ENCODE results near the gene MAP3K9.

DNA sequence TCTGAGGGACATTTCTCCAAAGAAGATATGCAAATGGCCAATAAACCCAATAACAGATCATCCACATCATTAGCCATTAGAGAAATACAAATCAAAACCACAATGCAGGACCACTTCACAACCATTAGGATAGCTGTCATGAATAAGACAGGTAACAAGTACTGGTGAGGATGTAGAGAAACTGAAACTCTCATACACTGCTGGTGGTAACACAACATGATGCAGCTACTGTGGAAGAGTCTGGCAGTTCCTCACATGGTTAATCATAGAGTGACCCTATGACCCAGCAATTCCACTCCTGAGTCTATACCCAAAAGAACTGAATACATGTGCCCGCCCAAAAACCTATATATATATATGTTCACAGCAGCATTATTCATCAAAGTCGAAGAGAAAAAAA is 128.6 kb downstream of the MAP3K9 start:
- no peak for TF ChIP-seq POLR2A (IDR thresholded peaks at IDR 0.05)
- TF ChIP-seq, protein P1, sequence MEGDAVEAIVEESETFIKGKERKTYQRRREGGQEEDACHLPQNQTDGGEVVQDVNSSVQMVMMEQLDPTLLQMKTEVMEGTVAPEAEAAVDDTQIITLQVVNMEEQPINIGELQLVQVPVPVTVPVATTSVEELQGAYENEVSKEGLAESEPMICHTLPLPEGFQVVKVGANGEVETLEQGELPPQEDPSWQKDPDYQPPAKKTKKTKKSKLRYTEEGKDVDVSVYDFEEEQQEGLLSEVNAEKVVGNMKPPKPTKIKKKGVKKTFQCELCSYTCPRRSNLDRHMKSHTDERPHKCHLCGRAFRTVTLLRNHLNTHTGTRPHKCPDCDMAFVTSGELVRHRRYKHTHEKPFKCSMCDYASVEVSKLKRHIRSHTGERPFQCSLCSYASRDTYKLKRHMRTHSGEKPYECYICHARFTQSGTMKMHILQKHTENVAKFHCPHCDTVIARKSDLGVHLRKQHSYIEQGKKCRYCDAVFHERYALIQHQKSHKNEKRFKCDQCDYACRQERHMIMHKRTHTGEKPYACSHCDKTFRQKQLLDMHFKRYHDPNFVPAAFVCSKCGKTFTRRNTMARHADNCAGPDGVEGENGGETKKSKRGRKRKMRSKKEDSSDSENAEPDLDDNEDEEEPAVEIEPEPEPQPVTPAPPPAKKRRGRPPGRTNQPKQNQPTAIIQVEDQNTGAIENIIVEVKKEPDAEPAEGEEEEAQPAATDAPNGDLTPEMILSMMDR (IDR thresholded peaks at IDR 0.05): no peak
- no peak for TF ChIP-seq POLR2AphosphoS5 (IDR thresholded peaks at IDR 0.05)
- TF ChIP-seq EP300 (IDR thresholded peaks at IDR 0.05): no peak

Data from suprapubic skin (tissue), 4 donors.